CD1c-positive myeloid dendritic cell (primary cell): ENCODE results near the gene QKI.
A peak's percentile ranks its signal among the peaks of the same experiment; 100 is the strongest.
"Not testable (repeated sequence)": the region's sequence is repeated elsewhere in the genome, so short reads cannot be mapped to it uniquely, and the experiment has no call there.

Experiments used
- DNase-seq: peaks from one replicate; pipeline ENCODE4 v3.0.0-alpha.2; 2016; ENCODE audit errors: extremely low spot score

The QKI gene

GRCh38 chr6:163414117-163414945, at the start of gene QKI:
QKI (plus strand) TSS chr6:163414718; CDS start chr6:163415194, 476 bp downstream.
- peak; percentile 84 for DNase-seq

- no peak for DNase-seq
Observed at GRCh38 chr6:163366288-163366687, 48.2 kb upstream of the QKI start.

GRCh38 chr6:163367497-163368183, 46.9 kb upstream of the QKI start:
- no peak for DNase-seq

- DNase-seq, result peak; percentile 17
Observed at GRCh38 chr6:163369141-163369540, 45.4 kb upstream of the QKI start.

GRCh38 chr6:163369628-163370365, 44.7 kb upstream of the QKI start:
- no peak for DNase-seq

GRCh38 chr6:163370464-163371117, 43.9 kb upstream of the QKI start:
- no peak for DNase-seq

GRCh38 chr6:163371129-163371528, 43.4 kb upstream of the QKI start:
- DNase-seq, result no peak

GRCh38 chr6:163373240-163373639, 41.3 kb upstream of the QKI start:
- no peak for DNase-seq

GRCh38 chr6:163375361-163375760, 39.2 kb upstream of the QKI start:
- DNase-seq, result no peak

- DNase-seq, result no peak
Observed at GRCh38 chr6:163376187-163376586, 38.3 kb upstream of the QKI start.

GRCh38 chr6:163377561-163377960, 37.0 kb upstream of the QKI start:
- no peak for DNase-seq

- DNase-seq, result no peak
Observed at GRCh38 chr6:163380216-163380615, 34.3 kb upstream of the QKI start.

GRCh38 chr6:163381118-163381756, 33.3 kb upstream of the QKI start:
- DNase-seq, result no peak

GRCh38 chr6:163383396-163383795, 31.1 kb upstream of the QKI start:
- not testable (repeated sequence) for DNase-seq

- no peak for DNase-seq
Observed at GRCh38 chr6:163383912-163384311, 30.6 kb upstream of the QKI start.

GRCh38 chr6:163384510-163384909, 30.0 kb upstream of the QKI start:
- DNase-seq, result peak; percentile 69

- not testable (repeated sequence) for DNase-seq
Observed at GRCh38 chr6:163385503-163385902, 29.0 kb upstream of the QKI start.

GRCh38 chr6:163386329-163386908, 28.1 kb upstream of the QKI start:
- DNase-seq, result no peak

GRCh38 chr6:163387317-163387716, 27.2 kb upstream of the QKI start:
- no peak for DNase-seq

GRCh38 chr6:163389354-163389753, 25.2 kb upstream of the QKI start:
- no peak for DNase-seq

GRCh38 chr6:163390770-163391169, 23.7 kb upstream of the QKI start:
- no peak for DNase-seq
